Aorta (tissue), 5 donors: ENCODE results near the gene ATP7A. TPM values are rescaled to one million over a fixed set of nuclear protein-coding genes. Genes with fewer than 3 reads are reported as not detected.
"Not testable (repeated sequence)": the region's sequence is repeated elsewhere in the genome, so short reads cannot be mapped to it uniquely, and the experiment has no call there.

Source experiments
- ATAC-seq: fragments of 200-7000 bp; cut with Tn5 transposase; one replicate; pipeline ENCODE4 v1.9.1; 2022; ENCODE audit warnings: moderate library complexity; ENCODE audit not compliant: low FRiP score
- DNase-seq, 2 donors: peaks; one replicate each; pipeline ENCODE4 v3.0.0-alpha.2; 2020
- H3K27ac ChIP-seq, 2 donors: one replicate each; pipeline ENCODE4 v1.5.1; 2013; ENCODE audit warnings: low read length in 2 of 2, mild to moderate bottlenecking in 2 of 2, moderate library complexity in 2 of 2, control low read depth in 1 of 2, inconsistent platforms in 1 of 2, low read depth in 1 of 2
- H3K27me3 ChIP-seq, 2 donors: one replicate each; pipeline ENCODE4 v1.6.1; 2013; ENCODE audit warnings: control low read depth in 1 of 2, low read length in 1 of 2, mild to moderate bottlenecking in 1 of 2, moderate library complexity in 1 of 2; ENCODE audit not compliant: insufficient read depth in 2 of 2, control insufficient read depth in 1 of 2
- H3K36me3 ChIP-seq, 2 donors: one replicate each; pipeline ENCODE4 v1.6.1; 2013; ENCODE audit warnings: control low read depth in 1 of 2, low read length in 1 of 2, mild to moderate bottlenecking in 1 of 2; ENCODE audit not compliant: insufficient read depth in 2 of 2, control insufficient read depth in 1 of 2
- H3K4me1 ChIP-seq, 2 donors: one replicate each; pipeline ENCODE4 v1.6.1; 2013; ENCODE audit warnings: low read length in 2 of 2, control low read depth in 1 of 2, mild to moderate bottlenecking in 1 of 2, moderate library complexity in 1 of 2; ENCODE audit not compliant: insufficient read depth in 2 of 2, control insufficient read depth in 1 of 2
- H3K4me3 ChIP-seq, 2 donors: one replicate each; pipeline ENCODE4 v1.5.1; 2013; ENCODE audit warnings: low read length in 2 of 2, control low read depth in 1 of 2, mild to moderate bottlenecking in 1 of 2
- H3K9me3 ChIP-seq: one replicate; pipeline ENCODE4 v1.6.1; 2013; ENCODE audit warnings: mild to moderate bottlenecking, low read length; ENCODE audit not compliant: control insufficient read depth
- WGBS, 2 donors: extraction: QIAGEN DNeasy Blood & Tissue Kit; methylation state at CpG; one replicate each; pipeline ENCODE4 v1.1.7; 2013; 5-methylcytosine and 5-hydroxymethylcytosine counted together
- intact Hi-C, 2 donors: fragments of 100-400 bp; cut with DNase I; formaldehyde crosslinking; loops; one replicate each; pipeline versions ENCODE4 v1.14.2 to v1.15.0; 2022
- polyA plus RNA-seq, 2 donors: library from polyadenylated mRNA; stranded (reverse); fragments of 200-250 nt; gene quantifications; one replicate each; pipeline ENCODE4 v1.2.3, GENCODE V29; 2013
- total RNA-seq, 2 donors: library from RNA; stranded (reverse); fragmentation: NEBNext Ultra II Directional; extraction: Animal tissue kit (Norgen Biotek cat#: 25700); gene quantifications; one replicate each; pipeline ENCODE4 v1.2.1, GENCODE V29; 2021
- donor health status: healthy with polysubstance abuse.
- donor health status: Bipolar disorder and iron deficiency.
- donor health status: DM: no; HTN: no; CAD: no.
- donor health status: DM: no; HTN: no; CAD: no.
- donor health status: DM: yes; HTN: yes; CAD: no.

ATP7A gene
- total and polyA plus RNA-seq, 4 donors = 0.88 to 18.7 (median 8.9) TPM

DNA sequence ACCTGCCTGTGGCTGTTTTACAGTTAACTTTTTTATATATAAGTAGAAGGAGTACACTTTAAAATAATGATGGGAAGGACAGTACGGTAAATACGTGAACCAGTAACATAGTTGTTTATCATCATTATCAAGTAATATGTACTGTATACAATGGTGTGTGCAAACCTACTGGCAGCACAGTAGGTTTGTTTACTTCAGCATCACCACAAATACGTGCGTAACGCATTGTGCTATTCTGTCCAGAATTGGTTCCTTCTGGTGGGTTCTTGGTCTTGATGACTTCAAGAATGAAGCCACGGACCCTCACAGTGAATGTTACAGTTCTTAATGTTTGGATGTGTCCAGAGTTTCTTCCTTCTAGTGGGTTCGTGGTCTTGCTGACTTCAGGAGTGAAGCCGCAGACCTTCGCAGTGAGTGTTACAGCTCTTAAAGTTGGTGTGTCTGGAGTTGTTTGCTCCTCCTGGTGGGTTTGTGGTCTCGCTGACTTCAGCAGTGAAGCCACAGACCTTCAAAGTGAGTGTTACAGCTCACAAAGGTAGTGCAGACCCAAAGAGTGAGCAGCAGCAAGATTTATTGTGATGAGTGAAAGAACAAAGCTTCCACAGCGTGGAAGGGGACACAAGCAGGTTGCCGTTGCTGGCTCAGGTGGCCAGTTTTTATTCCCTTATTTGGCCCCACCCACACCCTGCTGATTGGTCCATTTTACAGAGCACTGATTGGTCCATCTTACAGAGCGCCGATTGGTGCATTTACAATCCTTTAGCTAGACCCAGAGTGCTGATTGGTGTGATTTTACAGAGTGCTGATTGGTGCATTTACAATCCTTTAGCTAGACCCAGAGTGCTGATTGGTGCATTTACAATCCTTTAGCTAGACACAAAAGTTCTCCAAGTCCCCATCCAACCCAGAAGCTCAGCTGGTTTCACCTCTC lies 162.9 kb downstream of the ATP7A start:
- ATAC-seq, H3K36me3 ChIP-seq, H3K27ac ChIP-seq, H3K9me3 ChIP-seq, H3K27me3 ChIP-seq, H3K4me3 ChIP-seq, intact Hi-C loops, H3K4me1 ChIP-seq, DNase-seq: not testable (repeated sequence)
- 89% methylated on average over 14 of the region's 14 CpGs for WGBS, 2 donors

DNA sequence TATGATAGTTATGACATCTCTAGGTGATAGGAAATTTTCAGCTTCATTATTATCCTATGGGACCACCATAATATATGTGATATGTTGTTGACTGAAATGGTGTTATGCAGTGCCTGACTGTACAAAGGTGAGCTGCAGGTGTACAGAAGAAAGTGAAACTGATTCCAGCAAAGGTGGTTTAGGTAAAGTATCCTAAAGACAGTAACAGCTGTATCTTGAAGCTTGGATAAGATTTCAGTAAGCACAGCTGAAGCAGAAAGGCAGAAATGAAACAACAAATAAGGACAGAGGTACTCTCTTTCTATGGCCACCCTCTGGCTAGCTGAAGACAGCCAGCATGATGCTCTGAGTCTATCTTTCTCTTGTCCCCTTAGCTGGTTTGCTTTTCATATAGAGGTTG lies 163.6 kb downstream of the ATP7A start:
- Histone ChIP-seq H3K9me3 (no peaks in the 10 kb centered on the region), H3K4me3 (no peak overlapping the region), H3K36me3 (no peaks in the 10 kb centered on the region), H3K27me3 (no peaks in the 10 kb centered on the region), H3K27ac (no peak overlapping the region), H3K4me1 (no peaks in the 10 kb centered on the region)
- DNase-seq = no peak
- no peak for ATAC-seq
- intact Hi-C loops = no loop called here

DNA sequence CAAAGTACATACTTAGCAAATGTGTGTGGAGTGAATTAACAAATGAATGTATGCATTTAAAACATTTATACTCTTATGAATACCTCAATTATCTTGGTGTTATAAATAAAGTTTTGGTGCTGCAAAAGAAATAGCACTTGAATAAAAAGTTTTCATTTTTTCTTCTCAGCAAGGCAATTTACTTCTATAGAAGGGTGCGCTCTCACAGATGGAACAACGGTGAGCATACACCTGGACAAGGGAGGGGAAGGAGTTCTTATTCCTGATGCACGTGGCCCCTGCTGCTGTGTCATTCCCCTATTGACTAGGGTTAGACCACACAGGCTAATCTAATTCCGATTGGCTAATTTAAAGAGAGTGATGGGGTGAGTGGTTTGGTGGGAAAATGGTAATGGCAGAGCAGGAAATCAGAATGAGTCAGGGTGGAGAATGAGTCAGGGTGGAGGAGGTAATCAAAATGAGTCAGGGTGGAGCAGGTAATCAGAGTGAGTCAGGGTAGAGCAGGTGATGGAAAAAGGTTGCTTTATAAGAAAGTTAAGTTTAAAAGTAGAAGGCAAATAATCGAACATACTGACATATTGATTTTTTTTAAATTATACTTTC lies 165.4 kb downstream of the ATP7A start:
- Histone ChIP-seq H3K27ac (no peak overlapping the region), H3K4me3 (no peak overlapping the region), H3K4me1 (no peaks in the 10 kb centered on the region), H3K27me3 (no peaks in the 10 kb centered on the region), H3K9me3 (no peaks in the 10 kb centered on the region), H3K36me3 (no peaks in the 10 kb centered on the region)
- 83 to 93% methylated on average over 5 of the region's 5 CpGs for WGBS, 2 donors
- DNase-seq = no peak
- no peak for ATAC-seq
- intact Hi-C loops = no loop called here

DNA sequence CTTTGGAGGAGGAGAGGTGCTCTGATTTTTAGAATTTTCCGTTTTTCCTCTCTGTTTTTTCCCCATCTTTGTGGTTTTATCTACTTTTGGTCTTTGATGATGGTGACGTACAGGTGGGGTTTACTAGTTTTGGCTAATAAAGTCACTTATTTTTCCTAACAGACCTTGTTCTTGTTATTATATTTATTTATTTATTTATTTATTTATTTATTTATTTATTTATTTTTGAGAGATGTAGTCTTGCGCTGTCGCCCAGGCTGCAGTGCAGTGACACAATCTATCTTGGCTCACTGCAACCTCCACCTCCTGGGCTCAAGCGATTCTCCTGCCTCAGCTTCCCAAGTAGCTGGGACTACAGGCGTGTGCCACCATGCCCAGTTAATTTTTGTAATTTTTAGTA lies 170.9 kb downstream of the ATP7A start:
- H3K36me3 ChIP-seq, H3K27me3 ChIP-seq, ATAC-seq, H3K4me3 ChIP-seq, H3K9me3 ChIP-seq, H3K4me1 ChIP-seq, H3K27ac ChIP-seq, DNase-seq, intact Hi-C loops: not testable (repeated sequence)
- WGBS, 2 donors = 86 to 94% methylated on average over 6 of the region's 6 CpGs

DNA sequence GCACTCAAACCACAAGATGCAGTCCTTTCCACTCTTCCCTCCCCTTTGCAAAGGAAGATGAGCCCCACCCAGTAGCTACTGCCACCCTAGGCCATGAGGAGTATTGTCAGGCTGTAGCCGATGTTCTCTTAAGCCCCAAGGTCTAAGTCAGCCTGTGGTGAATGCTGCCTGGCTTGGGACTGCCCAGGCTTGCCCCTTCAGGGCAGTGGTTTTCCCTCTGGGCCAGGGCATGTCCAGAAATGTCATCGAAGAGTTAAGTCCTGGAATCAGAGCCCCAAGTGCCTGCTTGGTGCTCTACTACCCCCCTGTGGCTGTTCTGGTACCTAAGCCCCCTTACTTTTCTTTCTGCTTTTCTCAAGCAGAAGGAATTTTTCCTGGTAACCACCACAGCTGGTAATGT lies 181.8 kb downstream of the ATP7A start:
- H3K4me1 ChIP-seq = no peaks in the 10 kb centered on the region
- H3K36me3 ChIP-seq = no peaks in the 10 kb centered on the region
- 32 to 41% methylated on average over 2 of the region's 2 CpGs for WGBS, 2 donors
- no peak overlapping the region for H3K4me3 ChIP-seq
- ATAC-seq (no peak), DNase-seq (no peak)
- H3K27me3 ChIP-seq = no peaks in the 10 kb centered on the region
- intact Hi-C loops = no loop called here
- H3K27ac ChIP-seq = no peak overlapping the region
- no peaks in the 10 kb centered on the region for H3K9me3 ChIP-seq

DNA sequence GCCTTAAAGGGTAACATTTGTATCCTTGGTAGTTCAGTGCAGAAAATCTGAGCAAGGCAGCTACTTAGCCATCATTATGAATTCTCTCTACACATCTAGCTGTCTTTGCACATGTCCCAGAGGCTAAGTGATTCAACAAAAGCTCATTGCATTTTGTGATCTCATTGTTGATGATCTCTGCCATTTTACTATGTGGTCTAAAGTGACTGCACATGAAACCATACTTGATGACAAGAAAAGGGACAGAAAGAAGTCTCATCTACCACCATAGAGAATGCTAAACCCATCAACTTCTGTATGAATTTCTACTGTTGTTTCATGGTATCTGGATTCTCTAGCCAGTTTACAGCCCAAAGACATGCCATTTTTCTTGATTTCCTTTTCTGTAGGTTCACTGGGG lies 187.6 kb downstream of the ATP7A start:
- Histone ChIP-seq H3K27me3 (no peaks in the 10 kb centered on the region), H3K4me3 (no peak overlapping the region), H3K9me3 (no peaks in the 10 kb centered on the region), H3K4me1 (no peaks in the 10 kb centered on the region), H3K36me3 (no peaks in the 10 kb centered on the region), H3K27ac (no peak overlapping the region)
- intact Hi-C loops = no loop called here
- ATAC-seq (no peak), DNase-seq (no peak)

Other genes starting within 250 kb of the ATP7A start
- 100 to 1,000 TPM; 126 to 136 TPM for gene ATRX, start 124.5 kb upstream of the ATP7A start, total RNA-seq
- gene ATRX, start 124.5 kb upstream of the ATP7A start, polyA plus RNA-seq = 10 to 100 TPM in 1 of 2 donors, 1 to 10 TPM in 1; 9.4 to 18.5 TPM
- gene MAGT1, start 15.3 kb upstream of the ATP7A start, total RNA-seq = 10 to 100 TPM; 51.8 to 54.6 TPM
- 10 to 100 TPM; 15.4 to 19.7 TPM for gene MAGT1, start 15.3 kb upstream of the ATP7A start, polyA plus RNA-seq
- gene COX7B, start 11.2 kb upstream of the ATP7A start, total RNA-seq = 100 to 1,000 TPM; 127 to 163 TPM
- gene COX7B, start 11.2 kb upstream of the ATP7A start, polyA plus RNA-seq = 100 to 1,000 TPM; 348 to 784 TPM
- gene PGAM4, start 58.9 kb downstream of the ATP7A start, total RNA-seq = not detected
- not detected for gene PGAM4, start 58.9 kb downstream of the ATP7A start, polyA plus RNA-seq
- 100 to 1,000 TPM; 235 to 254 TPM for gene PGK1, start 193.6 kb downstream of the ATP7A start, total RNA-seq
- 100 to 1,000 TPM in 1 of 2 donors, 10 to 100 TPM in 1; 94.6 to 157 TPM for gene PGK1, start 193.6 kb downstream of the ATP7A start, polyA plus RNA-seq
- gene TAF9B, start 229.0 kb downstream of the ATP7A start, total RNA-seq = 10 to 100 TPM; 15.9 to 19.0 TPM
- gene TAF9B, start 229.0 kb downstream of the ATP7A start, polyA plus RNA-seq = 10 to 100 TPM; 11.4 to 13.9 TPM